Kidney glomerular epithelial cell (primary cell): Measurements from ENCODE around the gene GPRIN2.
A peak's percentile ranks its signal among the peaks of the same experiment; 100 is the strongest.
"Not testable (repeated sequence)": the region's sequence is repeated elsewhere in the genome, so short reads cannot be mapped to it uniquely, and the experiment has no call there.

Experiments
- DNase-seq: peaks from one replicate; lab custom pipeline; 2025; lab: John Stamatoyannopoulos, UW

GPRIN2 gene

DNA sequence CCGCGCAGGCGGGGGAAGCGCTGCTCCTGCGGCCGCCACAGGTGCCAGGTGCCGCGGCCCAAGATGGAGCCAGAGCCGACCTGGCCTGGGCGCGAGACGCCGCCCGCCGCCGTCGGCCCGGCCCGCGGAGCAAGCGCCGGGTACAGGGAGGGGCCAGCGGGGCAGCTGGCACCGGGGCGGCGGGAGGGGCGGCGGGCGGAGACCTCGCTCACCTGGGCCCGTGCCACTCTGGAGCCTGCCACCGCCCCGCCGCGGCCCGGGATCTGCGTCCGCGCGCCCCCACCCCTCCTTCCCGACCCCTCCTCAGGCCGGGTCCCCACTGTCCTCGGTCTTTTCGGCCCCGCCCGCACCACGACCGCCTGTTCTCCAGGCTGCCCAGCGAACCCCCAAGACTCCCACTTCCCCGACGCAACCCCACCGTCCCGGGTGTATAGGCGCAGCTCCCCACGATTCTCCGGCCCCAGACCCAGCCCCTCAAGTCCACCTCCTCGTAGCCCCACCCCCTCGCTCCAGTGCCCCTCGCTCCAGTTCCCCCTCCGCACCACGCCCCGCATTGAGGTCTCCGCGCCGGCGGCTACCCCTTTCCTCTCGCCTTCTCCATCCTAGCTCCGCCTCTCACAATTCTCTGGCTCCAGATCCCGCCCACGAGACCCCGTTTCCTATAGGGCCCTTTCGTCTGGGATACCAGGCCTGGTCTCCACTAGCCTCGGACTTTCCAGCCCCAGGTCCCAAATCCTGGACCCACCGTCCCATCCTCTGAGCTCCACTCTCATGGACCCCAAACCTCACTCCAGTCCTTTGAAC is at the start of gene GPRIN2:
Gene GPRIN2, minus strand, starts transcription at position 144 of the 804 bp plus-strand sequence. CDS start 5,922 bp downstream, outside the sequence.
- peak; percentile 35 for DNase-seq

DNA sequence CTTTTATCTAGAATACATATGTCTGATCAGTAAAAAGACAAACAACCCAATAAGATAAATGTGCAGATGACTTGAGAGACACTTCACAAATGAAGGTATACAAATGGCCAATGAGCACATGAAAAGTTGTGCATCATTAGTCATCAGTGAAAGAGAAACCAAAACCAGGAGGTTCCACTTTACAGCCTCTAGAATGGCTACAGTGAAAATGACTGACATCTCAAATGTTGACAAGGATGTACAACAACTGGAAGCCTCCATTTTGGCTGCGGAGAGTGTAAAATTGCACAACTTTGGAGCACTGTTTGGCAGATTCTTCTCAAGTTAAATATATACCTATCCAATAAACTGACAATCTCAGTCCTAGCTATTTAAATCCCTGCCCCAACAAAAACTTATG is 44.1 kb upstream of the GPRIN2 start:
- not testable (repeated sequence) for DNase-seq

DNA sequence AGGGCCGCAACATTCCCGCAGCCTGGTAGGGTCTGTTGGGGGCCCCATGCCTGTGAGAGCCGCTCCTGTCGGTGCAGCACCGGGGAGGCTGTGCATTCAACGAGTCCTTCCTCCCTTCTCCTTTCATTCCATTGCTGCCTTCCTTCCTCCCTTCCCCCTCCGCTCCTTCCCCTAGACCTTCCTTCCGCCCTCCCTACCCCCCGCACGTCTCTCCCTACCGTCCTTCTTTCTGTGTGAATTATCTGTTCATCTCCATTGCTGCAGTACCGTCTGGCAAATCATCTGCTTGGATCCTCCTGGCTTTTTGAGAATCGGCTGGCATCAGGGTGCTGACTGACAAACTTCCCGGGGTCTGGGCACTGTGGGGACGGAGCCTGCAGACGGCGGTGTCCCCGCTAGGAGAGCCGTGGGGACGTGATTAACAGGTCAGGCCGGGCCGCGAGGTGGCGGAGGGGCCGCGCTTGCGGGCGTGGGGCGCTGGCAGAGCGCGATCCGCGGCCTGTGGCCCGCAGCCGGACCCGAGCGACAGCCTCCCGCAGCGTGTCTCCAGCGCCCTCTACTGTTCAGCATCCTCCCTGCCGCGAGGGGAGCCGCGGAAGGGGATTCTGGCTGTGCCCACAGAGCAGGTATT is 41.3 kb upstream of the GPRIN2 start:
- DNase-seq = not testable (repeated sequence)

DNA sequence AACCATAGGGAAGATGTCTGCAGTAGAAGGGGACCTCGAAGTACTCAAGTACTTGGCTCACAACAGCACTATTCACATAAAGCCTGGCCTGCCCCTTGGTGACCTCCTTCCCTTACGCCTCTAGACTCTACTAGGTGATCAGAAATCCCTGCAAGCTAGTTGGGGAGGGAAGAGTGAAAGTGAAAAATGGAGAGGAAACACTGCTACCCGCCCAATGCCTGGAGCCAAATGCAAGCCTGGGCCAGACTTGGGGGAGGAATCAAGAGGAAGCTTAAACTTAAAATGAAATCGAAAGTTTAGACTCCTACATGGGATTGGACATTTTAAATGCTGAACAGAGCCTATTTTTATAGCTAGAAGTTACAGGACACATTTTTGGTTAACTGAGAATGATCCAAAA is 40.1 kb upstream of the GPRIN2 start:
- DNase-seq = not testable (repeated sequence)

DNA sequence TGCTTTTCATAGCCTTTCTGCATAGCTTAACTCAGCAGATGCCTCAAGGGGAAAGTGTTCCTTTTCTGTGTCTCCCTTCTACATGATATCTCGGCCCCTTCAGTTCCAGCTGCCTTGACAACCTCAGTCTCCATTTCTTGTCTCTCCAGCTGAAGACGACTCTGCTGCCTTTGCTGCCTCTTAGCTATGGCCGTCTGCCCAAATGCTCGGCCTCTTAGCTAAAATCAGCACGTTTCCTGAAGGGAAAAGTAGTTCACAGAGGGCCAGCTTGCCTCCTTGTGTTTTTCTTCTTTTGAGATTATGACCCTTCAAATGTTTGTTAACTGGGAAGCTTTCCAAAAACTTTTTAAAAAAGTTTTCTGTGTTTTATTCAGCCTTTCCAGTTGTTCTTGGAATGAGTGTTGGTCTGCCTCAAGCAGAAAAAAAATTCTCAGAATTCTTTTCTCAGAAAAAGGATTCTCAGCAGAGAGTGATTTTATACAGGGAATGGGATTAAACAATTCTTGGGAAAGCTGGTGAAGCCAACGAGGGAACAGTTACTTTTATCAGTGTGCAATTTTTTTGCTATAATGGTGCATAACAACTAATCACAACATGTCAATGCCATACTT is 38.1 kb upstream of the GPRIN2 start:
- not testable (repeated sequence) for DNase-seq

DNA sequence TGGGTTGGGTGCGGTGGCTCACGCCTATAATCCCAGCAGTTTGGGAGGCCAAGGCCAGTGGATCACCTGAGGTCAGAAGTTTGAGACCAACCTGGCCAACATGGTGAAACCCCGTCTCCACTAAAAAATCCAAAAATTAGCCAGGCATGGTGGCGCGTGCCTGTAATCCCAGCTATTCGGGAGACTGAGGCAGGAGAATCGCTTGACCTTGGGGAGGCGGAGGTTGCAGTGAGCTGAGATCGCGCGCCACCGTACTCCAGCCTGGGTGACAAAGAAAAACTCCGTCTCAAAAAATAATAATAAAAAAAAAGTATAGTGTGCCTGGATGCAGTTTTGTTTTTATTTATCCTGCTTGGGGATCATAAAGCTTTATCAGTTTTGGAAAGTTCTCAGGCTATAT is 36.8 kb upstream of the GPRIN2 start:
- DNase-seq = not testable (repeated sequence)

DNA sequence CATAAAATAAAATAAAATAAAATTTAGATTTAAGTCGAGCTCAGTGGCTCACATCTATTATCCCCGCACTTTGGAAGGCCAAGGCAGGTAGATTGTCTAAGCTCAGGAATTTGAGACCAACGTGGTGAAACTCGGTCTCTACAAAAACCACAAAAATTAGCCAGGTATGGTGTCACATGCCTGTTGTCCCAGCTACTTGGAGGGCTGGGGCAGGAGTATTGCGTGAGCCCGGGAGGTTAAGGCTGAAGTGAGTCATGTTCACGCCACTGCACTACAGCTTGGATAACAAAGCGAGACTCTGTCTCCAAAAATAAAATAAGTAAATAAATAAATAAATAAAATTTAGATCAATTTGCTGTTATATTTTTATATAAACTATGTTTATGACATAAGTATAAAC is 34.6 kb upstream of the GPRIN2 start:
- not testable (repeated sequence) for DNase-seq

DNA sequence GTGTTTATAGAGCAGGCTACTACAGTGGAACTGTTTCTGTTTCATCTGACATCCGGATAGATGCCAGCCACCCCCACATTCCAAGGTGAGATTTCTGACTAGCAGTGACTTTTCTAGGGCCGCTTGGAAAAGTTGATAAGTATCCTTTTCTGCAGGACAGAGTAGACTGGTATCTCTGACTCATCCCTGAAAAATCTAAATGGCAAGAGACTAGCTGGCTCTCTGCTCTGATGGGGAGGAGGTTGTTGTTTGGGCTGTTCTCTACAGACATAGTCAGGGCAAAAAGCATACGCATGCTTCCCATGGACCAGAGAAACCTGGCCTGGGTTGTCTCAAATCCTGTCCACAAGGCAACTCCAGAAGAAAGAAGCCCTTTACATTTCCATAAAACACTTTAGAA is 33.1 kb upstream of the GPRIN2 start:
- DNase-seq = not testable (repeated sequence)

DNA sequence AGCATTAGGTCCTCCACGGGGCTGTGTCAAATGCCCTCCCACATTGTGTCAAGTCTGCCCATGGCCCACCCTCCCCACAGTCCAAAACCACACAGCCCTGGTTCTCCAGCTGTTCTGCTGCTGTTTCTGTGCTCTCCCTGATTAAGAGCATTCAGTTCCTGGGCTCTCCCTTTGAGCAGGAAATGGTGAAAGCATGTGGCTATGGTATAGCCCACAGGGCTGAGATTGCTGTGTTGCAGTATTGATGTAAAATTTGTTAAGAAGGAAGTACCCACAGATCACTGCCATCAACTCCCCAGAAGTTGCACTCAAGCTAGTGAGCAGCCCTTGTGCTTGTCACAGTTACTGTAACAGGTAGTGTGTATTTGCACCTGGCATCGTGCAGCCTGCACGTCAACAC is 31.8 kb upstream of the GPRIN2 start:
- not testable (repeated sequence) for DNase-seq

DNA sequence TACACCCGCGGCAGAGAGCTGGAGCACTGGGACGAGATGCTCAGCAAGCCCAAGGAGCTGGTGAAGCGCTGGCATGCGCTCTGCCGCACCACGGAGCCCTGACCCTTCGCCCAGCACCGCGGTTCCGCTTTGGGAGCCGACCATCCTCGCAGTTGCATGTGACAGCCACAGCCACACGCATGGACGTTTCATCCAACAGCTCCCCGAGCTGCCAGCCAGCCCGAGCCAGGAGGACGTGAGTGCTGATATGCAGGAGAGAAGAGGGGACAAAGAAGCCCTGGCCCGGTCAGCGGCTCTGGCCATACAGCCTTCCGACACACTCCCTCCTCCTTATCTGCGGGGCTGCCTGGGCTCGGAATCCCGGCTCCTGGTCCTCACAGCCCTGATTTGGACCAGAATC is 31.1 kb upstream of the GPRIN2 start:
- not testable (repeated sequence) for DNase-seq

DNA sequence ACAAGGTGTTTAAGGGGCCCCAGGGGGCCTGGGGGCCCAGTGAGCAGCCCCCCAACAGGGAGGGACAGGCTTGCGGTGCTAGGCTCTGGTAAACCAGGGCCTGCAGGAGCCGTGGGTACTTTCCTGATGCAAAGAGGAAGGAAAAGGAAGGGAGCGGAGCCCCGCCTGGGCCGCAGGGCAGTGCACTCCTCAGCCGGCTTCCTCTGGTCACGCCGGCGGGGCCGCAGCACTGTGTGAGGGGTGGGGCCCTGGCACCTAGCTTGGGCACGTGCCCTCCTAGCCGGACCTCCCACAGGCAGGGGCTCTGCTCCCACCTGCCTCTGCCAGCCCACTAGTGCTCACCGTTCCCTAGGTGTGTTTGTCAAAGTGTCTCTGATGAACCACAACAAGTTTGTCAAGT is 28.8 kb upstream of the GPRIN2 start:
- not testable (repeated sequence) for DNase-seq

DNA sequence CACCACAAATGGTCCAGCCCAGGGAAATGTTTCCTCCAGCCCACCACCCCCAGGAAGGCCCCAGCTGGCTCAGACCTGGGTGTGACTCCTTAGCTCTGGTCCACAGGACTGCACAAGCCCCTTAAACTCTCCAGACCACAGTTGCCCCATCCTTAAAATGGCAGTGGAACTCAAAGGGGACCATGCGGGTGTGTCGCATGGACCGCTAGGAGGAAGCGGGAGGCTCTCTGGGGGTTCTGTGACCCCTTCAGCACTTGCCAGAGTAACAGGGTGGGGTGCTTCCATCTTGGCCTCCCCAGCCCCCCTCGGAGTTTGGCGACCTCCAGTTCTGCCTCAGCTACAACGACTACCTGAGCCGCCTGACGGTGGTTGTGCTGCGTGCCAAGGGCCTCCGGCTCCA is 27.7 kb upstream of the GPRIN2 start:
- not testable (repeated sequence) for DNase-seq

DNA sequence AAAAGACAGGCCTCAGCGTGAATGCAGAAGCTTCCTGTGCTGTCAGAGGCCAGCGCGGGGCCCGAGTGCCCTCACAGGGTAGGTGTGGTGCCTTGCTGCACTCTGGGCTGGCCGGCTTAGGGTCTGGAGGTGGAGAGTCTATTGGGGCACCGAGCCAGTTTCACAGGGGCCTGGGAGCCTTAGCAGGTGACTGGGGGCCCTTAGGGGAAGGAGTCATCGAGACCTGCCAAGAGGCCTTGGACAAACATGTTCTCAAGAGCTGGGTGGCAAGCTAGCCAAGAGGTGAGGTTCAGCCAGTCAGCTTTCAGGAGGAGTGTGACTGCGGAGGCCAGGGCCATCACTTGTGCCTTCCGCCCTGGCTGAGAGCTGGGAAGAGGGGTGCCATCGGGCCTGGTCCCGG is 26.1 kb upstream of the GPRIN2 start:
- DNase-seq = not testable (repeated sequence)

DNA sequence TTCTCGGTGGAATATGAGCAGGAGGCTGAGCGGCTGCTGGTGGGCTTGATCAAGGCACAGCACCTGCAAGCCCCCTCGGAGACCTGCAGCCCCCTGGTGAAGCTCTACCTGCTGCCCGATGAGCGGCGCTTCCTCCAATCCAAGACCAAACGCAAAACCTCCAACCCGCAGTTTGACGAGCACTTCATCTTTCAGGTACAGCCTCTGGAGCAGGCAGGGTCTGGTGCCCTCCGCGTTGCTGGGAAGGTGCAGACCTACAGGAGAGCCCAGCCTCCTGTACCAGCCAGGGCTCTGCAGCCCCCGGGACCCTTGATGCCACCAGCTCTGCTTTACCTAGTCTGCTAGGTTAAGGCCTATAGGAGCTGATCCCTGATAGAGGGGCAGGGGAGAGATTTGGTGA is 25.5 kb upstream of the GPRIN2 start:
- DNase-seq = not testable (repeated sequence)

DNA sequence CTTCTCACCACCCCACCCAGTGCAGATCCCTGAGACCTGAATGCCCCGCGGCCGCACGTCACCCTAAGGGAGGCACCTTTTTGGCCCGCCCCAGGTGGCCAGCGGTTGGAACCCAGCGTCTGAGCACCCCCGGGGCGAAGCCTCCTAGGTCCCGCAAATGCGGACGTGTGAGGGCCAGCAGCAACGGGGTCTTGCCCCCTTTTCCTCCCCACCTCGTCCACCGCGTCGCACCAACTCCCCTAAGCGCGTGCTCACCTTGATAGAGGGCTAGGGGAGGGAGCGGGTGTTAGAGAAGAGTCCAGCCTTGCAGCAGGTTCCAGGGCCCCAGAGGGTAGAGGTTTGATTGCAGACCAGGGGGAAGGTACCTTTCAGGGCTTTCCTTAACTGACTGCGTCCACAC is 22.9 kb upstream of the GPRIN2 start:
- DNase-seq = not testable (repeated sequence)

DNA sequence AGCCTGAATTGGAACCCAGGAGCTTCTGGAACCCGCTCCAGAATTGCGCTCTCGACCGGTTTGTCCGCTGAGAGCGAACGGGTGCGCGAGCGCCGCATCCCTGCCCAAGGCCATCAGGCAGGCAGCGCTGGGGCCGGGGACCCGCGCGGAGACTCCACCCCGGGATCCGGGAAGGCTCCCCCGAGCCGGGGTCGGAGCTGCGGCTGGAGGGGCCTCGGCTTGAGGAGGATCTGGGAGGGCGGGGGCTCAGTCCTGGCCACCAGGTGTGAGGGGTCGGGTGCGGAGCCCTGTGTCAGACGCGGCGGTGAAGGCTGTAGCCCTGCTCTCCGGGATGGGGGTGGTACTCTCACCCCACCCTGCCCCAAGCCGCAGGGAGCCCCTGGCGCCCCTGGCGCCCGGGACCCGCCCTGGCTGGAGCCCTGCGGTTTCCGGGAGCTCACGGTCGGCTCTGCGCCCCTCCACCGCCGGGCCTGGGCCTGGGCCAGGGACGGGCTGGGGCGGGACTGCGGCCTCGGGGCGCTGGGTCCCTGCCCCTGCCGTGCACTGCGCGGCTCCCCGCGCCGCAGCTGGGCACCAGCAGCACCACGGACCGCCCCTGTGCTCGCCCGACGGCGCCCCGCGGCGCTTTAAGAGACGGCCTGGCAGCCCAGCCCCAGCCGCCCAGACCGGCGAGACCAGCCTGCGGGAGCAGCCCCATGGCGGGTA is 22.2 kb upstream of the GPRIN2 start, which contains the start of gene SYT15:
Gene SYT15, plus strand, starts transcription at position 655 of the 705 bp plus-strand sequence. Its CDS starts 41 bp downstream, at position 696.
- not testable (repeated sequence) for DNase-seq

DNA sequence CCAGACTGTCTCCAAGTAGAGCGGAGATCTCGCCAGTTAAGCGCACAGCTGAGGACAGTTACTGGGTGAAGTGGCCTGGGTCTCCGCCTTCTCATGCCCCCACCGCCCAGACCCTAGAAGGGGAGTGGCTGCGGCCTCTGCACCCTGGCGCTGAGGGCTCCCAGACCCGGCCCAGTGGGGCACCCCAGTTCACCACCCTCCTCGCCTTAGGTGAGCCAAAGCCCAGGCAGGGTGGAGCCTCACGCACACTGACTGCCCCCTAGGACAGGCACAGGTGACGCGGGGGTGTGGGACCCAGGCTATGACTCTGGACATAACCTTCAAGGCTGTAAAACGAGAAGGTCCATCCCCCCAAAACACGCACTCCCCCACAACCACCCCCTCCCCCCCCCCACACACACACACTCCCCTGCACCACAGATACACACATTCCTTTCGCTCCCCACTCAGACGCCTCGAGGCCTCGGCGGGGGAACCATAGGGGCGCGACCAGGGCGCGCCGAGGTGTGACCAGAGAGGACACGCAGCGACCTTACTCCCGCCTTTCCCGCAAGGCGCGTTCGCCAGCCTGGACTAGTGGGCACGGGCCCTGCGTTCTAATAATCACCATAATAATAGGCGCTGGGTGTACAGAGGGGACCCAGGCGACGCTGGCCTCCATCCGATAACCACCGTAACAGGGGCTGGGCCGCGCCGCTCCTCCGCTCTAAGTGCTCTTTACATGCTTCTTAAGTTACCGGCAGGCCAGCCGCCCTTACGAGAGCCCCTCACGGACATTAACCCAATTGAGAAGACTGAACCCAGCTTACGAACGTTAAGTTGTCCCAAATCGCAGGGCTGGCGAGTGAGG is 21.4 kb upstream of the GPRIN2 start:
- not testable (repeated sequence) for DNase-seq

DNA sequence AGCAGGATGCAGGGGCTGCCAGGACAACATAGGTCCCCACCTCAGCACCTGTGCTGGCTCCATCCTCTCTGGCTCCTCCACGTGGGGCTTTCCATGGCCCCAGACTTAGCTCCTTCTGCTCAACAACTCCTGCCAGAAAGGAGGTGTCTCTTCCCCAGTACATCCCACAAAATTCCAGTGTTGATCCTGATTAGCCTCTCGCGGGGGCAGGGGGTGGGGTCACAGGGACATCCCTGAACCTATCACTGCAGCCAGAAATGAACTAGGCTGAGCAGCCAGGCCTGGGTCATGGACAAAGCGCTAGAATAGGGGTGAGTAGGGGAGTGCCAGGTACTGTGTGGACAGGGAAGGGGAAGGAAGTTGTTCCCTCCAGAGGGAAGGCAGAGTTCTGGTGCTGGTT is 17.4 kb upstream of the GPRIN2 start:
- DNase-seq = not testable (repeated sequence)

DNA sequence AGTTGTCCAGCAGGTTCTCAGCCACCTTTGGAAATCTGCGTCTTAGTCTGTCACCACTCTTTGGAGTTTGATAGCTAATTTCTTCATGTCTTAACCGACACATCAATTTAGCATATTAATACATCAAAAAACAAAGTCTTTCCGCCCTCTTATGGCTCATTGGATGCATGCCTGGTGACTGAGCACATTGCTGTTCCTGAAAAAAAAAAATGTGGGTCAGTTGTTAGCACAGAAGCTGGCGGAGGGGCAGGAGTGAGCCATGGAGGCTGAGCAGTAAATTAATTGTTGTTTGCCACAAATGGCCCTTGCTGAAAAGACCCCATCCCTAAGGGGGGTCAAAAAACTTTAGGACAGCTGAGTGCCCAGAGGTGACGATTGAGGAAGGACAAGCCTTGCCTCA is 16.9 kb upstream of the GPRIN2 start:
- DNase-seq = not testable (repeated sequence)

DNA sequence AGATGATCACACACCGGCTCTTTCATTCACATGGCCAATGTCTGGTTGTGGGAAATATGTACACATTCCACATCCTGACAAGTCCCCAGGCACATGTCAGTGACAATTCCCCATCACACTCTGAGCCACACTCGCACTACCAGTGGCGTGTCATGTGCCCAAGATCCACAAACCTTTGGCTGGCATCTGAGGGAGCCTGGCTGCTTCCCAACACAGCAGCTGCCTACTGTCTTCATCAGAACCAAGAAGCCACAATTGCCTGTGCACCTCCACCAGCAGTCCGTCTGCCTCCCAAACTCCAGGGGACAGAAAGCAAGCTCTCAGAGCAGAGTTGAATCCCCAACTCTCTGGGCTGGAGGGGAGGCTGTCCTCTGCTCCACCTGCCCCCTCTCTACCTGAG is 16.3 kb upstream of the GPRIN2 start:
- not testable (repeated sequence) for DNase-seq

DNA sequence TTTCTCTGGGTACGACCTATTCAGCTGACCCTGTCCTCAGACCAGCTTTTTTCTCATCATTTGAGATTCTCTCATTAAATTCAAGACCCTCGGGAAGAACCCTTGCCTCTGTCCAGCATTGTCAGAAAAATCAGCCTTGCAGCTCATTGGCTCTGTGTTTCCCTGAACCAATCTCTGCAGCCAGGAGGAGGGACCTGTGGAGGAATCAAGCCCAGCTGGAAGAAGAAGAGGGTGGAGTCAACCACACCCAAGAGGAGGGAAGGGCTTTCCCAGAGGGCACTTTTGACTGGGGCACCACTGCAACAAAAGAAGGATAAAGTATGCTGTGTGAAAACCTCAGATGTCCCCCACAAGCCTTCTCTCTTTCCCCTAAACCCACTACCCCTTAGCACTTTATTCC is 14.2 kb upstream of the GPRIN2 start:
- DNase-seq = not testable (repeated sequence)
